HCT116 (cell line): ENCODE measurements around the gene CLTRN. TPM values are rescaled to one million over a fixed set of nuclear protein-coding genes. Genes with fewer than 3 reads are reported as not detected.

Experiments
- ATAC-seq: fragments of 200-7000 bp; cut with Tn5 transposase; 2 replicates; pipeline ENCODE4 v1.9.1; 2020; ENCODE audit warnings: mild to moderate bottlenecking, moderate library complexity
- BruUV-seq: library from RNA; stranded (reverse); fragments of 400-500 nt; replicated peaks from 2 replicates; lab custom pipeline; 2021; lab: Mats Ljungman, UMichigan
- CTCF ChIA-PET: fragments of 300-600 bp; sonication (Branson Sonifier 250); formaldehyde crosslinking; loops from one replicate; lab custom pipeline; 2021; ENCODE audit warnings: antibody characterized with exemption; lab: Charles Lee
- POLR2A ChIA-PET: fragments of 300-600, 350-600 bp; sonication (Branson Sonifier 250); formaldehyde crosslinking; loops from one replicate; lab custom pipeline; 2021; ENCODE audit warnings: antibody characterized with exemption; lab: Charles Lee
- RAD21 ChIA-PET, 2 experiments: fragments of 300-600 bp; sonication (Branson Sonifier 250); formaldehyde crosslinking; loops; one replicate each; lab custom pipeline; 2023; ENCODE audit warnings: low total read pairs in 2 of 2; ENCODE audit not compliant: uncharacterized antibody in 2 of 2, unreplicated experiment in 2 of 2, low non-redundant PET in 1 of 2; lab: Charles Lee
- DNase-seq: peaks from one replicate; pipeline ENCODE4 v3.0.0-alpha.2; 2010; ENCODE audit warnings: low read depth, low spot score
- H2AFZ ChIP-seq: fragments of 200-600 bp; shearing (Covaris generic), sonication (generic); 2 replicates; pipeline ENCODE4 v1.6.1; 2017; ENCODE audit warnings: low read depth, mixed run types, mixed read lengths, antibody characterized with exemption, low read length; ENCODE audit not compliant: poor library complexity, severe bottlenecking
- H3K27ac ChIP-seq: 2 replicates; pipeline ENCODE4 v1.5.1; 2012; ENCODE audit warnings: low read depth, low read length
- H3K27me3 ChIP-seq: fragments of 200-600 bp; sonication (generic); 2 replicates; pipeline ENCODE4 v1.6.1; 2016; ENCODE audit warnings: mixed run types, low read length, mixed read lengths; ENCODE audit not compliant: insufficient read depth
- H3K36me3 ChIP-seq, 2 experiments: fragments of 200-500 bp in 1 of 2; fragments of 200-600 bp in 1 of 2; sonication (Bioruptor generic) in 1 of 2; sonication (generic) in 1 of 2; 2 replicates each; pipeline versions ENCODE4 v1.5.1 to v1.6.1; 2014 to 2016; ENCODE audit warnings: low read length in 2 of 2, inconsistent platforms in 1 of 2, mixed read lengths in 1 of 2, mixed run types in 1 of 2; ENCODE audit not compliant: insufficient read depth in 2 of 2, control insufficient read depth in 1 of 2
- H3K4me1 ChIP-seq, 2 experiments: fragments of 200-600 bp in 1 of 2; sonication (generic) in 1 of 2; 2 replicates each; pipeline versions ENCODE4 v1.5.1 to v1.6.1; 2012 to 2017; ENCODE audit warnings: low read length in 2 of 2, inconsistent platforms in 1 of 2, mild to moderate bottlenecking in 1 of 2, mixed read lengths in 1 of 2, mixed run types in 1 of 2, moderate library complexity in 1 of 2; ENCODE audit not compliant: insufficient read depth in 2 of 2, control insufficient read depth in 1 of 2
- H3K4me2 ChIP-seq: fragments of 200-600 bp; sonication (generic); 2 replicates; pipeline ENCODE4 v1.6.1; 2017; ENCODE audit warnings: mixed run types, low read length, mixed read lengths
- H3K4me3 ChIP-seq, 2 experiments: fragments of 200-600 bp in 1 of 2; sonication (generic) in 1 of 2; replicated peaks in 1 of 2; 2 replicates each; pipeline ENCODE4 v1.5.1; 2011 to 2016; ENCODE audit warnings: low read length in 2 of 2, control low read depth in 1 of 2, low read depth in 1 of 2, mild to moderate bottlenecking in 1 of 2, mixed read lengths in 1 of 2, mixed run types in 1 of 2
- H3K79me2 ChIP-seq: fragments of 200-600 bp; sonication (generic); 2 replicates; pipeline ENCODE4 v1.6.1; 2017; ENCODE audit warnings: mild to moderate bottlenecking, mixed run types, low read length, moderate library complexity, mixed read lengths; ENCODE audit not compliant: insufficient read depth
- H3K9ac ChIP-seq: fragments of 200-600 bp; sonication (generic); 2 replicates; pipeline ENCODE4 v1.6.1; 2016; ENCODE audit warnings: low read length, mixed read lengths
- H3K9me2 ChIP-seq: fragments of 200-600 bp; sonication (generic), shearing (Covaris generic); 2 replicates; pipeline ENCODE4 v1.6.1; 2017; ENCODE audit warnings: mixed run types, mild to moderate bottlenecking, moderate library complexity; ENCODE audit not compliant: insufficient read depth
- H3K9me3 ChIP-seq, 2 experiments: fragments of 200-500 bp in 1 of 2; fragments of 200-600 bp in 1 of 2; sonication (Bioruptor generic) in 1 of 2; sonication (generic) in 1 of 2; 2 replicates each; pipeline ENCODE4 v1.6.1; 2014 to 2017; ENCODE audit warnings: low read length in 2 of 2, mixed read lengths in 2 of 2, inconsistent platforms in 1 of 2, low read depth in 1 of 2, mild to moderate bottlenecking in 1 of 2, mixed run types in 1 of 2, moderate library complexity in 1 of 2; ENCODE audit not compliant: control insufficient read depth in 1 of 2, insufficient read depth in 1 of 2
- H4K20me1 ChIP-seq: fragments of 200-600 bp; sonication (generic), shearing (Covaris generic); 2 replicates; pipeline ENCODE4 v1.6.1; 2017; ENCODE audit warnings: mixed run types, mild to moderate bottlenecking, moderate library complexity; ENCODE audit not compliant: insufficient read depth
- CBX3 ChIP-seq: IDR thresholded peaks from 2 replicates; pipeline ENCODE4 v1.6.1; 2012; ENCODE audit warnings: low read depth
- CEBPB ChIP-seq: IDR thresholded peaks from 2 replicates; pipeline ENCODE4 v1.6.1; 2012; ENCODE audit warnings: low read depth
- EGR1 ChIP-seq: IDR thresholded peaks from 2 replicates; pipeline ENCODE4 v1.6.1; 2012; ENCODE audit warnings: low read depth
- ELF1 ChIP-seq: IDR thresholded peaks from 2 replicates; pipeline ENCODE4 v1.6.1; 2012; ENCODE audit warnings: low read depth, borderline replicate concordance
- EZH2phosphoT487 ChIP-seq: fragments of 200-600 bp; IDR thresholded peaks from 2 replicates; pipeline ENCODE4 v1.6.1; 2018; ENCODE audit warnings: antibody characterized with exemption, borderline replicate concordance
- FOSL1 ChIP-seq: IDR thresholded peaks from 2 replicates; pipeline ENCODE4 v1.6.1; 2012; ENCODE audit warnings: low read depth
- JUND ChIP-seq: IDR thresholded peaks from 2 replicates; pipeline ENCODE4 v1.6.1; 2012
- POLR2A ChIP-seq: IDR thresholded peaks from 2 replicates; pipeline ENCODE4 v1.7.0; 2011; ENCODE audit warnings: borderline replicate concordance; ENCODE audit not compliant: insufficient read depth, insufficient read length; ENCODE audit errors: extremely low read depth
- POLR2AphosphoS5 ChIP-seq: IDR thresholded peaks from 2 replicates; pipeline ENCODE4 v1.6.1; 2011; ENCODE audit warnings: mild to moderate bottlenecking, low read depth, low read length, moderate library complexity
- SIN3A ChIP-seq: IDR thresholded peaks from 2 replicates; pipeline ENCODE4 v1.6.1; 2012; ENCODE audit warnings: low read depth
- SP1 ChIP-seq: IDR thresholded peaks from 2 replicates; pipeline ENCODE4 v1.6.1; 2012; ENCODE audit warnings: low read depth
- SRF ChIP-seq: IDR thresholded peaks from 2 replicates; pipeline ENCODE4 v1.6.1; 2012; ENCODE audit warnings: low read depth
- TCF7L2 ChIP-seq: IDR thresholded peaks from 2 replicates; pipeline ENCODE4 v1.7.0; 2011; ENCODE audit warnings: borderline replicate concordance, inconsistent platforms; ENCODE audit not compliant: insufficient read depth, insufficient read length; ENCODE audit errors: extremely low read depth
- ZNF274 ChIP-seq: fragments of 200-500 bp; sonication (Bioruptor generic); IDR thresholded peaks from 2 replicates; pipeline ENCODE4 v1.6.1; 2014; ENCODE audit warnings: mild to moderate bottlenecking, low read depth, low read length, inconsistent platforms
- intact Hi-C: fragments of 100-400 bp; cut with micrococcal nuclease; formaldehyde crosslinking; loops from 2 replicates; pipeline ENCODE4 v1.10.0; 2022
- total RNA-seq: library from RNA; stranded (reverse); gene quantifications from one replicate; pipeline ENCODE4 v1.2.1, GENCODE V29; 2021; ENCODE audit not compliant: unreplicated experiment
- TF ChIP-seq, protein P1 (sequence below): IDR thresholded peaks from 2 replicates; pipeline ENCODE4 v1.6.1; 2012; ENCODE audit warnings: low read depth
- TF ChIP-seq, protein P2 (sequence below), 3 experiments: fragments of 200-600 bp in 1 of 3; sonication (generic) in 1 of 3; IDR thresholded peaks in 2 of 3; conservative IDR thresholded peaks in 1 of 3; 2 replicates each; pipeline ENCODE4 v1.5.1; 2012 to 2017; ENCODE audit warnings: low read depth in 2 of 3, low read length in 2 of 3, antibody characterized with exemption in 1 of 3, borderline replicate concordance in 1 of 3, control low read depth in 1 of 3, mild to moderate bottlenecking in 1 of 3, mixed read lengths in 1 of 3, mixed run types in 1 of 3, moderate library complexity in 1 of 3; ENCODE audit not compliant: insufficient read depth in 1 of 3
- TF ChIP-seq, protein P3 (sequence below): IDR thresholded peaks from 2 replicates; pipeline ENCODE4 v1.6.1; 2012
- TF ChIP-seq, protein P4 (sequence below): IDR thresholded peaks from 2 replicates; pipeline ENCODE4 v1.6.1; 2012

Gene CLTRN
- total RNA-seq, 1 experiment from 2014 or later: 0.25 TPM

DNA sequence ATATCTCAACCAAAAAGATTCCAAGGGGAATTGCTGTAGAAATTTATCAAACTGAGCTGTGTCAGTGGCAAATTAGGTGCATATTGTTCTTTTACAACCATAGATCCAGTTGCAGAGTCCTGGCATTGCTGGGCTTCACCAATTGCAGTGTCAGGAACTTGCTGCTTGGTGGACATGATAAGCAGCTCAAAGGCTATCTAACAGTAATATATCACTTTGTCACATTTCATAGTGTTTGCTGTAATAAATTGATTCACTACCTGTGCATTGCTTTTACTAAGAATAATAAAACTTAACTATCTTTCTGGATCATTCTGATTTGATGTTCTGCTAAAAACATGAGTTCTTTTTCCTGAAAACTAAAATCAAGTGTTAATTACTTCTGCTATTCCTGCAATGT lies 33.0 kb downstream of the CLTRN start:
- no peak for ATAC-seq
- no peaks in the 10 kb centered on the region for H3K36me3 ChIP-seq
- H3K4me3 ChIP-seq: no peak overlapping the region
- H3K27ac ChIP-seq: no peak overlapping the region
- H2AFZ ChIP-seq: no peak overlapping the region
- H3K4me2 ChIP-seq: no peak overlapping the region
- BruUV-seq: no TSS peak
- no peak overlapping the region for H3K9ac ChIP-seq
- H3K9me3 ChIP-seq: no peaks in the 10 kb centered on the region
- TF ChIP-seq EGR1 (no peak), SIN3A (no peak), POLR2AphosphoS5 (no peak), FOSL1 (no peak), JUND (no peak), SRF (no peak), ZNF274 (no peak), TCF7L2 (no peak), CEBPB (no peak), CBX3 (no peak), ELF1 (no peak), POLR2A (no peak), SP1 (no peak), EZH2phosphoT487 (no peak)
- TF ChIP-seq, protein P1, sequence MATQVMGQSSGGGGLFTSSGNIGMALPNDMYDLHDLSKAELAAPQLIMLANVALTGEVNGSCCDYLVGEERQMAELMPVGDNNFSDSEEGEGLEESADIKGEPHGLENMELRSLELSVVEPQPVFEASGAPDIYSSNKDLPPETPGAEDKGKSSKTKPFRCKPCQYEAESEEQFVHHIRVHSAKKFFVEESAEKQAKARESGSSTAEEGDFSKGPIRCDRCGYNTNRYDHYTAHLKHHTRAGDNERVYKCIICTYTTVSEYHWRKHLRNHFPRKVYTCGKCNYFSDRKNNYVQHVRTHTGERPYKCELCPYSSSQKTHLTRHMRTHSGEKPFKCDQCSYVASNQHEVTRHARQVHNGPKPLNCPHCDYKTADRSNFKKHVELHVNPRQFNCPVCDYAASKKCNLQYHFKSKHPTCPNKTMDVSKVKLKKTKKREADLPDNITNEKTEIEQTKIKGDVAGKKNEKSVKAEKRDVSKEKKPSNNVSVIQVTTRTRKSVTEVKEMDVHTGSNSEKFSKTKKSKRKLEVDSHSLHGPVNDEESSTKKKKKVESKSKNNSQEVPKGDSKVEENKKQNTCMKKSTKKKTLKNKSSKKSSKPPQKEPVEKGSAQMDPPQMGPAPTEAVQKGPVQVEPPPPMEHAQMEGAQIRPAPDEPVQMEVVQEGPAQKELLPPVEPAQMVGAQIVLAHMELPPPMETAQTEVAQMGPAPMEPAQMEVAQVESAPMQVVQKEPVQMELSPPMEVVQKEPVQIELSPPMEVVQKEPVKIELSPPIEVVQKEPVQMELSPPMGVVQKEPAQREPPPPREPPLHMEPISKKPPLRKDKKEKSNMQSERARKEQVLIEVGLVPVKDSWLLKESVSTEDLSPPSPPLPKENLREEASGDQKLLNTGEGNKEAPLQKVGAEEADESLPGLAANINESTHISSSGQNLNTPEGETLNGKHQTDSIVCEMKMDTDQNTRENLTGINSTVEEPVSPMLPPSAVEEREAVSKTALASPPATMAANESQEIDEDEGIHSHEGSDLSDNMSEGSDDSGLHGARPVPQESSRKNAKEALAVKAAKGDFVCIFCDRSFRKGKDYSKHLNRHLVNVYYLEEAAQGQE: no peak
- TF ChIP-seq, protein P2, sequence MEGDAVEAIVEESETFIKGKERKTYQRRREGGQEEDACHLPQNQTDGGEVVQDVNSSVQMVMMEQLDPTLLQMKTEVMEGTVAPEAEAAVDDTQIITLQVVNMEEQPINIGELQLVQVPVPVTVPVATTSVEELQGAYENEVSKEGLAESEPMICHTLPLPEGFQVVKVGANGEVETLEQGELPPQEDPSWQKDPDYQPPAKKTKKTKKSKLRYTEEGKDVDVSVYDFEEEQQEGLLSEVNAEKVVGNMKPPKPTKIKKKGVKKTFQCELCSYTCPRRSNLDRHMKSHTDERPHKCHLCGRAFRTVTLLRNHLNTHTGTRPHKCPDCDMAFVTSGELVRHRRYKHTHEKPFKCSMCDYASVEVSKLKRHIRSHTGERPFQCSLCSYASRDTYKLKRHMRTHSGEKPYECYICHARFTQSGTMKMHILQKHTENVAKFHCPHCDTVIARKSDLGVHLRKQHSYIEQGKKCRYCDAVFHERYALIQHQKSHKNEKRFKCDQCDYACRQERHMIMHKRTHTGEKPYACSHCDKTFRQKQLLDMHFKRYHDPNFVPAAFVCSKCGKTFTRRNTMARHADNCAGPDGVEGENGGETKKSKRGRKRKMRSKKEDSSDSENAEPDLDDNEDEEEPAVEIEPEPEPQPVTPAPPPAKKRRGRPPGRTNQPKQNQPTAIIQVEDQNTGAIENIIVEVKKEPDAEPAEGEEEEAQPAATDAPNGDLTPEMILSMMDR (IDR thresholded peaks at IDR 0.05 in 2 of 3, conservative IDR thresholded peaks at IDR 0.05 in 1 of 3; ENCODE audit: borderline replicate concordance in 1 of 3, insufficient read depth in 1 of 3, low read depth in 2 of 3, low read length in 2 of 3): no peak
- TF ChIP-seq, protein P3, sequence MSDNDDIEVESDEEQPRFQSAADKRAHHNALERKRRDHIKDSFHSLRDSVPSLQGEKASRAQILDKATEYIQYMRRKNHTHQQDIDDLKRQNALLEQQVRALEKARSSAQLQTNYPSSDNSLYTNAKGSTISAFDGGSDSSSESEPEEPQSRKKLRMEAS: no peak
- TF ChIP-seq, protein P4, sequence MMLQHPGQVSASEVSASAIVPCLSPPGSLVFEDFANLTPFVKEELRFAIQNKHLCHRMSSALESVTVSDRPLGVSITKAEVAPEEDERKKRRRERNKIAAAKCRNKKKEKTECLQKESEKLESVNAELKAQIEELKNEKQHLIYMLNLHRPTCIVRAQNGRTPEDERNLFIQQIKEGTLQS: no peak
- ChIA-PET RAD21 (no interaction called here), CTCF (no interaction called here), POLR2A (no interaction called here)
- no peaks in the 10 kb centered on the region for H3K27me3 ChIP-seq
- no peaks in the 10 kb centered on the region for H3K9me2 ChIP-seq
- H4K20me1 ChIP-seq: no peaks in the 10 kb centered on the region
- intact Hi-C loops: no loop called here
- H3K4me1 ChIP-seq: no peaks in the 10 kb centered on the region
- no peaks in the 10 kb centered on the region for H3K79me2 ChIP-seq
- DNase-seq: no peak
